Left cardiac atrium (tissue), 4 donors: ENCODE measurements around the gene NOP53. TPM values are rescaled to one million over a fixed set of nuclear protein-coding genes. Genes with fewer than 3 reads are reported as not detected.
"Not testable (repeated sequence)": the region's sequence is repeated elsewhere in the genome, so short reads cannot be mapped to it uniquely, and the experiment has no call there.

ENCODE experiments used
- ATAC-seq, 2 donors: fragments of 200-7000 bp; cut with Tn5 transposase; one replicate each; pipeline ENCODE4 v1.9.1; 2020; ENCODE audit warnings: mild to moderate bottlenecking in 2 of 2, moderate library complexity in 2 of 2
- DNase-seq: peaks from one replicate; pipeline ENCODE4 v3.0.0-alpha.2; 2020
- intact Hi-C, 2 donors: fragments of 100-400 bp; cut with DNase I; formaldehyde crosslinking; loops; one replicate each; pipeline versions ENCODE4 v1.14.1 to v1.15.1; 2022 to 2023
- total RNA-seq, 2 donors: library from RNA; stranded (reverse); fragmentation: NEBNext Ultra II Directional; extraction: Animal tissue kit (Norgen Biotek cat#: 25700); gene quantifications; one replicate each; pipeline ENCODE4 v1.2.1, GENCODE V29; 2021
- donor health status: DM: no; HTN: yes; CAD: no.
- donor health status: DM: no; HTN: yes; CAD: no; lungs with severe emphysema.
- donor health status: DM: yes; HTN: yes; CAD: no.
- donor health status: Dilated cardiomyopathy.

The NOP53 gene
- total RNA-seq, 2 donors from 2014 or later: 172 to 184 TPM

- DNase-seq (no peak), ATAC-seq (no peak)
- intact Hi-C loops: no loop called here
These were observed 31.0 kb upstream of the NOP53 start for GRCh38 chr19:47714339-47714738.

GRCh38 chr19:47714855-47715254 lies 30.5 kb upstream of the NOP53 start:
- intact Hi-C loops, DNase-seq, ATAC-seq: not testable (repeated sequence)

GRCh38 chr19:47716270-47716937 lies 28.9 kb upstream of the NOP53 start:
- ATAC-seq (no peak), DNase-seq (no peak)
- intact Hi-C loops: no loop called here

- intact Hi-C loops, DNase-seq, ATAC-seq: not testable (repeated sequence)
These were observed 26.8 kb upstream of the NOP53 start for GRCh38 chr19:47718415-47719046.

- DNase-seq (peak; percentile 90), ATAC-seq (peak; percentile 82 to 83)
- intact Hi-C loops: no loop called here
These were observed 26.1 kb upstream of the NOP53 start for GRCh38 chr19:47719047-47719859.

GRCh38 chr19:47720669-47721422 lies 24.5 kb upstream of the NOP53 start:
- intact Hi-C loops: no loop called here
- ATAC-seq (no peak), DNase-seq (no peak)

- DNase-seq (peak; percentile 76), ATAC-seq (peak in 1 of 2 donors; percentile 41)
- intact Hi-C loops: no loop called here
These were observed 21.8 kb upstream of the NOP53 start for GRCh38 chr19:47723581-47723940.

- DNase-seq: no peak
- intact Hi-C loops: no loop called here
- no peak for ATAC-seq
These were observed 19.5 kb upstream of the NOP53 start for GRCh38 chr19:47725759-47726401.

- no peak for ATAC-seq
- no peak for DNase-seq
- intact Hi-C loops: no loop called here
These were observed 18.9 kb upstream of the NOP53 start for GRCh38 chr19:47726467-47726866.

GRCh38 chr19:47728295-47728694 lies 17.1 kb upstream of the NOP53 start:
- DNase-seq, ATAC-seq, intact Hi-C loops: not testable (repeated sequence)

GRCh38 chr19:47729468-47729798 lies 15.9 kb upstream of the NOP53 start:
- intact Hi-C loops: no loop called here
- peak; percentile 80 for DNase-seq
- ATAC-seq: peak; percentile 74 to 95

- DNase-seq: peak; percentile 88
- ATAC-seq: peak; percentile 83 to 93
- intact Hi-C loops: no loop called here
These were observed 15.4 kb upstream of the NOP53 start for GRCh38 chr19:47729799-47730520.

GRCh38 chr19:47730521-47730889 lies 14.8 kb upstream of the NOP53 start:
- intact Hi-C loops: no loop called here
- DNase-seq: no peak
- ATAC-seq: no peak

- intact Hi-C loops: no loop called here
- DNase-seq: no peak
- ATAC-seq: no peak
These were observed 14.4 kb upstream of the NOP53 start for GRCh38 chr19:47730910-47731309.

- ATAC-seq (no peak), DNase-seq (no peak)
- intact Hi-C loops: no loop called here
These were observed 10.2 kb upstream of the NOP53 start for GRCh38 chr19:47735131-47735530.

- DNase-seq (no peak), ATAC-seq (no peak)
- intact Hi-C loops: no loop called here
These were observed 4.4 kb upstream of the NOP53 start for GRCh38 chr19:47740866-47741519.

GRCh38 chr19:47741544-47742140 lies 3.7 kb upstream of the NOP53 start:
- DNase-seq: no peak
- intact Hi-C loops: no loop called here
- no peak for ATAC-seq

GRCh38 chr19:47742634-47743033 lies 2.7 kb upstream of the NOP53 start:
- DNase-seq: no peak
- ATAC-seq: peak in 1 of 2 donors; percentile 0
- intact Hi-C loops: loop anchor here in 1 of 2 donors (1.0 kb wide), 1 partner anchor 29 kb away; the partner anchor contains the start of gene EHD2
